ENCODE data around the gene TRIM31.

The TRIM31 gene

GRCh38 chr6:30077218-30077617 is 35.7 kb downstream of the TRIM31 start:
- Histone ChIP-seq H3K23ac (ENCODE audit: low read length) (no peak overlapping the region), H3K4me1 (ENCODE audit: control insufficient read depth in 1 of 2, insufficient read depth in 2 of 2, low read length in 2 of 2) (peaks cover 11 to 12% of the 10 kb centered on the region in 2 experiments), H4K12ac (ENCODE audit: low read depth, low read length) (no peak overlapping the region), H3K9me3 (ENCODE audit: insufficient read depth, low read depth, low read length) (peaks cover 2% of the 10 kb centered on the region), H2BK5ac (ENCODE audit: low read depth, low read length, poor library complexity) (no peak overlapping the region), H3K4me3 (ENCODE audit: low read depth, low read length) (no peak overlapping the region), H2BK12ac (ENCODE audit: low read length) (no peak overlapping the region), H3K27ac (ENCODE audit: low read depth, low read length) (no peak overlapping the region), H3K27me3 (ENCODE audit: insufficient read depth, low read length) (peaks cover 48% of the 10 kb centered on the region), H2AFZ (ENCODE audit: insufficient read depth, low read length, poor library complexity) (no peak overlapping the region), H4K8ac (ENCODE audit: low read depth, low read length) (no peak overlapping the region), H3K18ac (ENCODE audit: low read length) (no peak overlapping the region), H3K4ac (ENCODE audit: low read depth, low read length) (no peak overlapping the region), H3K9ac (ENCODE audit: low read length) (no peak overlapping the region), H3K79me1 (ENCODE audit: low read length) (no peaks in the 10 kb centered on the region), H4K91ac (ENCODE audit: low read depth, low read length) (no peak overlapping the region), H3K36me3 (ENCODE audit: control insufficient read depth in 1 of 2, insufficient read depth in 2 of 2, low read length in 2 of 2) (no peaks in the 10 kb centered on the region), H2AK5ac (ENCODE audit: low read length) (no peak overlapping the region), H3K79me2 (ENCODE audit: control insufficient read depth, insufficient read depth, low read length, poor library complexity) (no peaks in the 10 kb centered on the region), H2BK120ac (ENCODE audit: insufficient read depth, low read length, poor library complexity) (no peak overlapping the region), H3K14ac (ENCODE audit: low read length) (no peak overlapping the region), H3K4me2 (ENCODE audit: low read length) (no peak overlapping the region)
- no CpG with 5 or more reads among the region's 4 CpGs for WGBS (ENCODE audit: extremely low coverage, insufficient coverage, insufficient read length)
- no peak for DNase-seq

GRCh38 chr6:30075790-30076732 is 36.8 kb downstream of the TRIM31 start:
- Histone ChIP-seq H2BK12ac (ENCODE audit: low read length) (no peak overlapping the region), H3K9ac (ENCODE audit: low read length) (no peak overlapping the region), H3K27ac (ENCODE audit: low read depth, low read length) (no peak overlapping the region), H4K91ac (ENCODE audit: low read depth, low read length) (no peak overlapping the region), H3K36me3 (ENCODE audit: control insufficient read depth in 1 of 2, insufficient read depth in 2 of 2, low read length in 2 of 2) (no peaks in the 10 kb centered on the region), H2BK120ac (ENCODE audit: insufficient read depth, low read length, poor library complexity) (no peak overlapping the region), H3K14ac (ENCODE audit: low read length) (no peak overlapping the region), H2AK5ac (ENCODE audit: low read length) (no peak overlapping the region), H3K4me2 (ENCODE audit: low read length) (peak overlapping the region; percentile 28), H3K4me3 (ENCODE audit: low read depth, low read length) (no peak overlapping the region), H3K4me1 (ENCODE audit: control insufficient read depth in 1 of 2, insufficient read depth in 2 of 2, low read length in 2 of 2) (peaks cover 12 to 13% of the 10 kb centered on the region in 2 experiments), H3K4ac (ENCODE audit: low read depth, low read length) (no peak overlapping the region), H3K79me2 (ENCODE audit: control insufficient read depth, insufficient read depth, low read length, poor library complexity) (no peaks in the 10 kb centered on the region), H2BK5ac (ENCODE audit: low read depth, low read length, poor library complexity) (no peak overlapping the region), H2AFZ (ENCODE audit: insufficient read depth, low read length, poor library complexity) (no peak overlapping the region), H3K23ac (ENCODE audit: low read length) (no peak overlapping the region), H3K27me3 (ENCODE audit: insufficient read depth, low read length) (peaks cover 60% of the 10 kb centered on the region), H4K8ac (ENCODE audit: low read depth, low read length) (no peak overlapping the region), H3K18ac (ENCODE audit: low read length) (no peak overlapping the region), H4K12ac (ENCODE audit: low read depth, low read length) (no peak overlapping the region), H3K9me3 (ENCODE audit: insufficient read depth, low read depth, low read length) (peaks cover 2% of the 10 kb centered on the region), H3K79me1 (ENCODE audit: low read length) (no peaks in the 10 kb centered on the region)
- no peak for DNase-seq
- WGBS (ENCODE audit: extremely low coverage, insufficient coverage, insufficient read length), result no CpG with 5 or more reads among the region's 22 CpGs

GRCh38 chr6:30075094-30075789 is 37.6 kb downstream of the TRIM31 start, which contains the start of gene RNF39:
TSS of gene RNF39 (minus strand) at chr6:30075769. CDS start at chr6:30075585, 184 bp downstream.
- no peak within 1 kb of the TSS for H2AFZ ChIP-seq (ENCODE audit: insufficient read depth, low read length, poor library complexity)
- H3K18ac ChIP-seq (ENCODE audit: low read length), result no peak within 1 kb of the TSS
- H3K4me3 ChIP-seq (ENCODE audit: low read depth, low read length), result no peak within 1 kb of the TSS
- H4K12ac ChIP-seq (ENCODE audit: low read depth, low read length), result no peak within 1 kb of the TSS
- no peak within 1 kb of the TSS for H3K27ac ChIP-seq (ENCODE audit: low read depth, low read length)
- H2BK120ac ChIP-seq (ENCODE audit: insufficient read depth, low read length, poor library complexity), result no peak within 1 kb of the TSS
- H3K14ac ChIP-seq (ENCODE audit: low read length), result no peak within 1 kb of the TSS
- no peak within 1 kb of the TSS for H4K91ac ChIP-seq (ENCODE audit: low read depth, low read length)
- peaks cover 2% of the 10 kb centered on the region for H3K9me3 ChIP-seq (ENCODE audit: insufficient read depth, low read depth, low read length)
- H3K27me3 ChIP-seq (ENCODE audit: insufficient read depth, low read length), result peaks cover 67% of the 10 kb centered on the region
- H2AK5ac ChIP-seq (ENCODE audit: low read length), result no peak within 1 kb of the TSS
- no peaks in the 10 kb centered on the region for H3K36me3 ChIP-seq (ENCODE audit: control insufficient read depth in 1 of 2, insufficient read depth in 2 of 2, low read length in 2 of 2)
- WGBS (ENCODE audit: extremely low coverage, insufficient coverage, insufficient read length), result no CpG with 5 or more reads among the region's 64 CpGs
- no peak within 1 kb of the TSS for H3K4ac ChIP-seq (ENCODE audit: low read depth, low read length)
- H3K4me2 ChIP-seq (ENCODE audit: low read length), result peak within 1 kb of the TSS; percentile 28
- peaks cover 12 to 15% of the 10 kb centered on the region in 2 experiments for H3K4me1 ChIP-seq (ENCODE audit: control insufficient read depth in 1 of 2, insufficient read depth in 2 of 2, low read length in 2 of 2)
- H3K79me2 ChIP-seq (ENCODE audit: control insufficient read depth, insufficient read depth, low read length, poor library complexity), result no peaks in the 10 kb centered on the region
- no peak within 1 kb of the TSS for H2BK5ac ChIP-seq (ENCODE audit: low read depth, low read length, poor library complexity)
- H3K79me1 ChIP-seq (ENCODE audit: low read length), result no peaks in the 10 kb centered on the region
- H3K9ac ChIP-seq (ENCODE audit: low read length), result no peak within 1 kb of the TSS
- H3K23ac ChIP-seq (ENCODE audit: low read length), result no peak within 1 kb of the TSS
- H4K8ac ChIP-seq (ENCODE audit: low read depth, low read length), result no peak within 1 kb of the TSS
- DNase-seq, result no peak
- H2BK12ac ChIP-seq (ENCODE audit: low read length), result no peak within 1 kb of the TSS

GRCh38 chr6:30074331-30075093 is 38.4 kb downstream of the TRIM31 start:
- no peak overlapping the region for H3K18ac ChIP-seq (ENCODE audit: low read length)
- H3K4ac ChIP-seq (ENCODE audit: low read depth, low read length), result no peak overlapping the region
- H3K36me3 ChIP-seq (ENCODE audit: control insufficient read depth in 1 of 2, insufficient read depth in 2 of 2, low read length in 2 of 2), result peaks cover 0 to under 1% of the 10 kb centered on the region in 2 experiments
- no peak overlapping the region for H3K4me3 ChIP-seq (ENCODE audit: low read depth, low read length)
- H3K79me1 ChIP-seq (ENCODE audit: low read length), result no peaks in the 10 kb centered on the region
- H3K14ac ChIP-seq (ENCODE audit: low read length), result no peak overlapping the region
- WGBS (ENCODE audit: extremely low coverage, insufficient coverage, insufficient read length), result no CpG with 5 or more reads among the region's 37 CpGs
- DNase-seq, result no peak
- H3K4me1 ChIP-seq (ENCODE audit: control insufficient read depth in 1 of 2, insufficient read depth in 2 of 2, low read length in 2 of 2), result peaks cover 12 to 15% of the 10 kb centered on the region in 2 experiments
- no peak overlapping the region for H2BK5ac ChIP-seq (ENCODE audit: low read depth, low read length, poor library complexity)
- no peak overlapping the region for H2AFZ ChIP-seq (ENCODE audit: insufficient read depth, low read length, poor library complexity)
- H2BK120ac ChIP-seq (ENCODE audit: insufficient read depth, low read length, poor library complexity), result no peak overlapping the region
- no peak overlapping the region for H3K23ac ChIP-seq (ENCODE audit: low read length)
- H3K9ac ChIP-seq (ENCODE audit: low read length), result no peak overlapping the region
- H3K9me3 ChIP-seq (ENCODE audit: insufficient read depth, low read depth, low read length), result peaks cover 2% of the 10 kb centered on the region
- H2BK12ac ChIP-seq (ENCODE audit: low read length), result no peak overlapping the region
- H2AK5ac ChIP-seq (ENCODE audit: low read length), result no peak overlapping the region
- H4K8ac ChIP-seq (ENCODE audit: low read depth, low read length), result no peak overlapping the region
- H3K79me2 ChIP-seq (ENCODE audit: control insufficient read depth, insufficient read depth, low read length, poor library complexity), result no peaks in the 10 kb centered on the region
- no peak overlapping the region for H3K27ac ChIP-seq (ENCODE audit: low read depth, low read length)
- H4K12ac ChIP-seq (ENCODE audit: low read depth, low read length), result no peak overlapping the region
- H3K4me2 ChIP-seq (ENCODE audit: low read length), result peak overlapping the region; percentile 28
- no peak overlapping the region for H4K91ac ChIP-seq (ENCODE audit: low read depth, low read length)
- peaks cover 67% of the 10 kb centered on the region for H3K27me3 ChIP-seq (ENCODE audit: insufficient read depth, low read length)

Data from trophoblast cell (in vitro differentiated cells and primary cell).